Fibroblast of lung (primary cell): ENCODE data around the gene FLOT1.

Source experiments
- CTCF ChIP-seq, 2 donors: IDR thresholded peaks in 1 of 2; conservative IDR thresholded peaks in 1 of 2; 1 replicate in 1 of 2; 2 replicates in 1 of 2; pipeline ENCODE4 v1.5.1; 2011 to 2012; ENCODE audit warnings: low read length in 2 of 2, control low read depth in 1 of 2, inconsistent platforms in 1 of 2, low read depth in 1 of 2, mild to moderate bottlenecking in 1 of 2
- EZH2 ChIP-seq: IDR thresholded peaks from 2 replicates; pipeline ENCODE4 v1.5.1; 2012; ENCODE audit warnings: low read length, control low read depth, mild to moderate bottlenecking; ENCODE audit errors: missing control alignments

DNA sequence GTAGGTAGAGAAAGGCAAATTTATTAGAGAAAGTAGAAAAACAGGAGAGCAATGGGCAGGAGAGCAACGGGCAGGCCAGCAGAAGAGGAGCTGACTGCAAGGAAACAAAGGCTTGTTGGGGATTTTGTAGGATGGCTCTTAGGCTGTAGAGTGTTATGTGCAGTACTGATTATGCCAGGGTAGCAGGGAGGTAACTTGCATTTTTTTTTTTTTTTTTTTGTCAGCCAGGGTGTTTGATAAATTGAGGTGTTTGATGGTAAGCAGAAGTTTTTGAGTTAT is 38.1 kb upstream of the FLOT1 start:
- TF ChIP-seq CTCF (conservative IDR thresholded peaks at IDR 0.05 in 1 of 2, IDR thresholded peaks at IDR 0.05 in 1 of 2; ENCODE audit: low read depth in 1 of 2, low read length in 2 of 2) (no peak), EZH2 (no peak)
